GM12874 (cell line): ENCODE data around the gene PDK2.

Experiments used
- TF ChIP-seq, protein P1 (sequence below): IDR thresholded peaks from 2 replicates; pipeline ENCODE4 v1.5.1; 2011; ENCODE audit warnings: low read depth, mild to moderate bottlenecking, control low read depth, low read length, moderate library complexity; ENCODE audit not compliant: insufficient read depth

PDK2 gene

GRCh38 chr17:50110591-50111349, 15.6 kb downstream of the PDK2 start:
- TF ChIP-seq, protein P1, sequence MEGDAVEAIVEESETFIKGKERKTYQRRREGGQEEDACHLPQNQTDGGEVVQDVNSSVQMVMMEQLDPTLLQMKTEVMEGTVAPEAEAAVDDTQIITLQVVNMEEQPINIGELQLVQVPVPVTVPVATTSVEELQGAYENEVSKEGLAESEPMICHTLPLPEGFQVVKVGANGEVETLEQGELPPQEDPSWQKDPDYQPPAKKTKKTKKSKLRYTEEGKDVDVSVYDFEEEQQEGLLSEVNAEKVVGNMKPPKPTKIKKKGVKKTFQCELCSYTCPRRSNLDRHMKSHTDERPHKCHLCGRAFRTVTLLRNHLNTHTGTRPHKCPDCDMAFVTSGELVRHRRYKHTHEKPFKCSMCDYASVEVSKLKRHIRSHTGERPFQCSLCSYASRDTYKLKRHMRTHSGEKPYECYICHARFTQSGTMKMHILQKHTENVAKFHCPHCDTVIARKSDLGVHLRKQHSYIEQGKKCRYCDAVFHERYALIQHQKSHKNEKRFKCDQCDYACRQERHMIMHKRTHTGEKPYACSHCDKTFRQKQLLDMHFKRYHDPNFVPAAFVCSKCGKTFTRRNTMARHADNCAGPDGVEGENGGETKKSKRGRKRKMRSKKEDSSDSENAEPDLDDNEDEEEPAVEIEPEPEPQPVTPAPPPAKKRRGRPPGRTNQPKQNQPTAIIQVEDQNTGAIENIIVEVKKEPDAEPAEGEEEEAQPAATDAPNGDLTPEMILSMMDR: no peak

GRCh38 chr17:50111673-50112655, 16.8 kb downstream of the PDK2 start:
- TF ChIP-seq, protein P1: no peak

DNA sequence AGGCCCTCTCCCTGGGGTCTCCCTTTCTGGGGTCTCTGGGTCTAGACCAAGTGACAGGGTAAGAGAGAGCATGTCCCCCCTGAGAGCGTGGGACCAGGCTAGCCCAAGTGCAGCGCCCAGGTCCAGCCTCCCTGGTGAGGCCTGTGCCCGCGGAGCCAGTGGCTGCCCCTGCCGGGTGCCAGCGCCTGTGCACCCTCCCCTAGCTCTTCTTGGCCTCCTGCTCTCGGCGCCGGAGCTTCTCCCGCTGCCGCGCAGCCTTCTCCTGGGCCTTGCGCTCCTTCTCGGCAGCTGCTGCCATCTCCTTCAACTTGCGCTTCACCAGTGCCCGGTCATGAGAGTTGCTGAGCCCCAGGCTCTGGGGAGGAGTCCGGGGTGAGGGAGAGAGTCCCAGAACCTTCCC, 17.5 kb downstream of the PDK2 start:
- TF ChIP-seq, protein P1: no peak

DNA sequence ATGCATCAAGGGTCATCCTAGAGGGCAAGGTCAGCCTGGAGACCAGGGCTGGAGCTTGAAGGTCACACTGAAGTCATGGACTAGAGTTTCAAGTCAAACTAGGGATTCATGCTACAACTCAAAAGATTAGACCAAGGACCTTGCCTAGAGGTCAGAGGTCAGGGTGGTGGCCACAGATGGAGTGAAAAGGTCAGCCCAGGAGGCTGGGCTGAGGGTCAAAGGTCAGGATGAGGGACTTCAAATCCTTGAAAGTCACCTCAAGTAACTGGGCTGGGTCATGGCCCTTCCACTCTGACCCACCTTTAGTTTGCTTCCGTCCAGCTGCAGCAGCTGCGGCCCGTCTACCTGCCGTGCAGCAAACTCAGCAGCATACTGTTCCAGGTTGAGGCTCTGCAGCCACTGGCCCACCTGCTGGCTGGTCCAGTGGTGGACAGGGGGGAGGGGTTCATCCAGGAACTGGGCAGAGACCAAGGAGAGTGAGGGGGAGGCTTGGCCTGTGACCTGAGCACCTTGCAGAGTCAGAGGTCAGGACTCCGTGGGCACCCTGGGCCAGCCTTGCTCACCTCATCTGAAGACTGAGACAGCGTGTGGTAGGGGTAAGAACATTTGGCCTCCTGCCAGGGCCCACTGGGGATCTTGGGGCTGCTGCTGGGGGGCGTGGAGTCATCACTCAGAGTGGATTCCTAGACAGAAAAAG, 18.6 kb downstream of the PDK2 start:
- TF ChIP-seq, protein P1: no peak

- TF ChIP-seq, protein P1: no peak
Observed at GRCh38 chr17:50114401-50114800, 19.2 kb downstream of the PDK2 start.

DNA sequence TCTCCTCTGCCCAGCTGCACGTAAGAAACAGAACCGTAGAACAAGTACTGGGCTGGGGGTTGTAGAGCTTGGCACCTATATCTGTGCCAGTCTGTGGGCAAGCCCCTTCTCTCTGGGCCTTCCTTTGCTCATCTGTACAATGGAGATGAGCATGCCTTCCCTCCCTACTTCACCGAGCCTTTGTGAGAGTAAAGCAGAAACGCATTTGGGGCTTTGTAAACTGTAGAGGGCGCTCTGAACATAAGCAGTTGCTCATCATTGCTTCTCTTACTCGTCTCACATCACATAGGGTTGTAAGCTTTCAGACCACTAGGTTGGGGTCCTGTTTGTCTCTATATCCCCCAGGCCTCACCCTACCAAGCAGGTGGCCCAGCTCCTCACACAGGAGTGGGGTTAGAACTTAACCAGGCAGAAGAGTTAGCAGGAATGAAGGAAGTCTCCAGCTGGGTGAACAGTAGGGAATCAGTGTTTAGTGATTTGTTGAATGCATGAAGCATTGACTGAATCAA, 19.8 kb downstream of the PDK2 start:
- TF ChIP-seq, protein P1: peak; percentile 82
